ENCODE measurements around the gene WWP2.
"Not testable (repeated sequence)": the region's sequence is repeated elsewhere in the genome, so short reads cannot be mapped to it uniquely, and the experiment has no call there.

Gene WWP2

GRCh38 chr16:69761983-69762813 lies at the start of gene WWP2:
TSS of gene WWP2 (plus strand) at chr16:69762332. CDS start at chr16:69787011, 24,679 bp downstream.
- peak; percentile 25 to 29 for DNase-seq (ENCODE audit: low read depth in 2 of 2)

- DNase-seq (ENCODE audit: low read depth in 2 of 2): no peak
Measured at GRCh38 chr16:69712914-69713581, 49.1 kb upstream of the WWP2 start.

GRCh38 chr16:69717066-69717465 lies 45.1 kb upstream of the WWP2 start:
- no peak for DNase-seq (ENCODE audit: low read depth in 2 of 2)

GRCh38 chr16:69718111-69718764 lies 43.9 kb upstream of the WWP2 start:
- DNase-seq (ENCODE audit: low read depth in 2 of 2): no peak

- DNase-seq (ENCODE audit: low read depth in 2 of 2): no peak
Measured at GRCh38 chr16:69720822-69721430, 41.2 kb upstream of the WWP2 start.

GRCh38 chr16:69721441-69721957 lies 40.6 kb upstream of the WWP2 start:
- no peak for DNase-seq (ENCODE audit: low read depth in 2 of 2)

GRCh38 chr16:69724414-69724873 lies 37.7 kb upstream of the WWP2 start:
- no peak for DNase-seq (ENCODE audit: low read depth in 2 of 2)

GRCh38 chr16:69724981-69725479 lies 37.1 kb upstream of the WWP2 start:
- no peak for DNase-seq (ENCODE audit: low read depth in 2 of 2)

GRCh38 chr16:69725480-69726312 lies 36.4 kb upstream of the WWP2 start:
- no peak for DNase-seq (ENCODE audit: low read depth in 2 of 2)

GRCh38 chr16:69726313-69727060 lies 35.6 kb upstream of the WWP2 start, which contains the start of gene NQO1:
TSS of gene NQO1 (minus strand) at chr16:69726560. CDS start at chr16:69726439, 121 bp downstream.
- peak; percentile 89 to 90 for DNase-seq (ENCODE audit: low read depth in 2 of 2)

- DNase-seq (ENCODE audit: low read depth in 2 of 2): no peak
Measured at GRCh38 chr16:69727916-69728270, 34.2 kb upstream of the WWP2 start.

GRCh38 chr16:69729030-69729429 lies 33.1 kb upstream of the WWP2 start:
- DNase-seq (ENCODE audit: low read depth in 2 of 2): not testable (repeated sequence)

- not testable (repeated sequence) for DNase-seq (ENCODE audit: low read depth in 2 of 2)
Measured at GRCh38 chr16:69731280-69731679, 30.9 kb upstream of the WWP2 start.

GRCh38 chr16:69732101-69732500 lies 30.0 kb upstream of the WWP2 start:
- no peak for DNase-seq (ENCODE audit: low read depth in 2 of 2)

- DNase-seq (ENCODE audit: low read depth in 2 of 2): no peak
Measured at GRCh38 chr16:69741519-69741918, 20.6 kb upstream of the WWP2 start.

- DNase-seq (ENCODE audit: low read depth in 2 of 2): no peak
Measured at GRCh38 chr16:69741951-69742904, 19.9 kb upstream of the WWP2 start.

- DNase-seq (ENCODE audit: low read depth in 2 of 2): no peak
Measured at GRCh38 chr16:69744363-69745231, 17.5 kb upstream of the WWP2 start.

- DNase-seq (ENCODE audit: low read depth in 2 of 2): no peak
Measured at GRCh38 chr16:69745232-69745612, 16.9 kb upstream of the WWP2 start.
